Upper lobe of left lung (tissue), 6 donors: ENCODE measurements around the gene GPATCH8. TPM values are rescaled to one million over a fixed set of nuclear protein-coding genes. Genes with fewer than 3 reads are reported as not detected.

ENCODE experiments used
- ATAC-seq, 2 donors: fragments of 200-7000 bp; cut with Tn5 transposase; one replicate each; pipeline ENCODE4 v1.9.1; 2022; ENCODE audit warnings: mild to moderate bottlenecking in 2 of 2, moderate library complexity in 2 of 2; ENCODE audit not compliant: low FRiP score in 2 of 2
- DNase-seq, 2 donors: peaks; one replicate each; pipeline ENCODE4 v3.0.0-alpha.2; 2019 to 2020
- H3K27ac ChIP-seq, 4 donors: fragments of 200-600 bp; sonication (generic); one replicate each; pipeline ENCODE4 v1.5.1; 2016 to 2019
- H3K27me3 ChIP-seq, 4 donors: fragments of 200-600 bp; sonication (generic); one replicate each; pipeline ENCODE4 v1.5.1; 2017 to 2019
- H3K36me3 ChIP-seq, 4 donors: fragments of 200-600 bp; sonication (generic); one replicate each; pipeline ENCODE4 v1.5.1; 2016 to 2019
- H3K4me1 ChIP-seq, 4 donors: fragments of 200-600 bp; sonication (generic); one replicate each; pipeline ENCODE4 v1.5.1; 2018 to 2019
- H3K4me3 ChIP-seq, 4 donors: fragments of 200-600 bp; sonication (generic); one replicate each; pipeline ENCODE4 v1.5.1; 2017 to 2019; ENCODE audit warnings: mild to moderate bottlenecking in 2 of 4, moderate library complexity in 1 of 4
- H3K9me3 ChIP-seq, 4 donors: fragments of 200-600 bp; sonication (generic); one replicate each; pipeline ENCODE4 v1.5.1; 2018 to 2019
- EP300 ChIP-seq, 4 donors: sonication (generic); formaldehyde crosslinking; IDR thresholded peaks; one replicate each; pipeline ENCODE4 v1.5.1; 2017; ENCODE audit warnings: antibody characterized with exemption in 4 of 4, control low read depth in 2 of 4
- POLR2A ChIP-seq, 4 donors: fragments of 450-650 bp; IDR thresholded peaks; one replicate each; pipeline ENCODE4 v1.5.1; 2016 to 2017; ENCODE audit warnings: antibody characterized with exemption in 4 of 4, mild to moderate bottlenecking in 2 of 4
- POLR2AphosphoS5 ChIP-seq, 2 donors: sonication (generic); formaldehyde crosslinking; IDR thresholded peaks; one replicate each; pipeline ENCODE4 v1.5.1; 2017; ENCODE audit warnings: antibody characterized with exemption in 2 of 2
- WGBS, 2 donors: methylation state at CpG; one replicate each; pipeline ENCODE4 v1.1.5; 2017 to 2018; 5-methylcytosine and 5-hydroxymethylcytosine counted together
- total RNA-seq, 6 donors: library from RNA; depleted of rRNA in 4 of 6; stranded (reverse); fragments of >200 nt in 4 of 6; gene quantifications; one replicate each; pipeline versions ENCODE4 v1.1.0 to v1.2.1, GENCODE V29; 2016 to 2021
- TF ChIP-seq, protein P1 (sequence below), 6 experiments: fragments of 450-650 bp in 4 of 6; fragments of 200-600 bp in 2 of 6; sonication (generic) in 2 of 6; IDR thresholded peaks; one replicate each; pipeline ENCODE4 v1.5.1; 2016 to 2019; ENCODE audit warnings: antibody characterized with exemption in 6 of 6
- donor health status: DM: no; HTN: no; CAD: no; lungs with moderate emphysema.
- donor health status: DM: no; HTN: yes; CAD: no; lungs with severe emphysema.

Gene GPATCH8
- total RNA-seq, 6 donors from 2014 or later = 27.2 to 74.5 (median 44.1) TPM

DNA sequence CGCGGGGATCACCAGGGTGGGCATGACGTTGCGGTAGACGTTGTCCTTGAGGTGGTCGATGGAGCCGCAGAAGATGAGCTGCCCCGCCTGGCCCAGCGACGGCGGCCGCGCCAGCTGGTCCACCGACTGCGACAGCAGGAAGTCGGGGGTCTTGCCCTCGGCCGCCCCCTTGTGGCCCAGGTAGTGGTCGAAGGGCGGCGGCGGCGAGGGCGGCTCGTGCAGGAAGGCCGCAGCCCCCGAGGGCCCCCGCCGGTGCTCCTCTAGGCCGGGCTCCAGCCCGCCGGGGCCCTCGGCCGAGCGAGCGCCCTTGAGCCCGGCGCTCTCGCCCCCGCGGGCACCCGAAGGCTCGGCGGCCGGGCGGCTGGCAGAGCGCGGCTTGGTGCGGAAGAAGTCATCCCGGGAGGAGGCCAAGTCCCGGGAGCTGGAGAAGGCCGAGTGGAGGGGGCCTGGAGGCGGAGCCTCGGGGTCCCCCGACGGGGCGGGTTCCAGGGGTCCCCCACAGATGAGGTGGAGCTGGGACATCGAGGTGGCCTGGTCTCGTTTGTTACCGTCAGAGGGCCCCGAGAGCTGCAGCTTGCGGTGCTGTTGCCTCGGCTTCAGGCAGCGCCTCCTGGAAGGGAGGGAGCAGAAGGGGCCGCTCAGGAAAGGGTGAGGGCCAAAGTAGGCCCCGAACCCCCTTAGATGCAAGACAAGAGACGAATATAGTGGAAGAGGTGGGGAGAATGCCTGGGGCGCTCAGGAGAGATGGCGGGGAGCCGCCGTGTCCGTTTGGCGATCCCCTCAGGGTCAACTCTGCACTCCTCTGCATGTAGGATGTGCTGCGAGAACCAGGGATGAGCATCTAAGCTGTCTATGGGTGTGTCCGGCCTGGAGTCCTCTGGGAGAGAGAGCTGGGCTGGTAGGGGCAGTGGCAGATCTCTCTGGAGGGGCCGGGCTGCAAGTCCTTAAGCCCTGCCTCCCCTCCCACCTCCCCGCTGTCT is 148.3 kb downstream of the GPATCH8 start:
- peak in 1 of 2 donors; percentile 41 for ATAC-seq
- Histone ChIP-seq H3K4me3 (peak overlapping the region in 2 of 4 donors; percentile 34 to 42), H3K36me3 (peaks cover 18 to 38% (median 32%) of the 10 kb centered on the region in 4 donors), H3K4me1 (peaks cover 0 to 14% (median 0%) of the 10 kb centered on the region in 4 donors), H3K27me3 (no peaks in the 10 kb centered on the region), H3K9me3 (no peaks in the 10 kb centered on the region), H3K27ac (no peak overlapping the region)
- WGBS, 2 donors = 70 to 74% methylated on average over 27 to 61 of the region's 77 CpGs
- TF ChIP-seq POLR2A (IDR thresholded peaks at IDR 0.05) = no peak
- TF ChIP-seq POLR2AphosphoS5 (IDR thresholded peaks at IDR 0.05) = no peak
- TF ChIP-seq, protein P1, sequence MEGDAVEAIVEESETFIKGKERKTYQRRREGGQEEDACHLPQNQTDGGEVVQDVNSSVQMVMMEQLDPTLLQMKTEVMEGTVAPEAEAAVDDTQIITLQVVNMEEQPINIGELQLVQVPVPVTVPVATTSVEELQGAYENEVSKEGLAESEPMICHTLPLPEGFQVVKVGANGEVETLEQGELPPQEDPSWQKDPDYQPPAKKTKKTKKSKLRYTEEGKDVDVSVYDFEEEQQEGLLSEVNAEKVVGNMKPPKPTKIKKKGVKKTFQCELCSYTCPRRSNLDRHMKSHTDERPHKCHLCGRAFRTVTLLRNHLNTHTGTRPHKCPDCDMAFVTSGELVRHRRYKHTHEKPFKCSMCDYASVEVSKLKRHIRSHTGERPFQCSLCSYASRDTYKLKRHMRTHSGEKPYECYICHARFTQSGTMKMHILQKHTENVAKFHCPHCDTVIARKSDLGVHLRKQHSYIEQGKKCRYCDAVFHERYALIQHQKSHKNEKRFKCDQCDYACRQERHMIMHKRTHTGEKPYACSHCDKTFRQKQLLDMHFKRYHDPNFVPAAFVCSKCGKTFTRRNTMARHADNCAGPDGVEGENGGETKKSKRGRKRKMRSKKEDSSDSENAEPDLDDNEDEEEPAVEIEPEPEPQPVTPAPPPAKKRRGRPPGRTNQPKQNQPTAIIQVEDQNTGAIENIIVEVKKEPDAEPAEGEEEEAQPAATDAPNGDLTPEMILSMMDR (IDR thresholded peaks at IDR 0.05) = peak in 5 of 6 experiments; percentile 13 to 39 (median 19)
- no peak for TF ChIP-seq EP300 (IDR thresholded peaks at IDR 0.05)
- peak; percentile 39 to 90 for DNase-seq

DNA sequence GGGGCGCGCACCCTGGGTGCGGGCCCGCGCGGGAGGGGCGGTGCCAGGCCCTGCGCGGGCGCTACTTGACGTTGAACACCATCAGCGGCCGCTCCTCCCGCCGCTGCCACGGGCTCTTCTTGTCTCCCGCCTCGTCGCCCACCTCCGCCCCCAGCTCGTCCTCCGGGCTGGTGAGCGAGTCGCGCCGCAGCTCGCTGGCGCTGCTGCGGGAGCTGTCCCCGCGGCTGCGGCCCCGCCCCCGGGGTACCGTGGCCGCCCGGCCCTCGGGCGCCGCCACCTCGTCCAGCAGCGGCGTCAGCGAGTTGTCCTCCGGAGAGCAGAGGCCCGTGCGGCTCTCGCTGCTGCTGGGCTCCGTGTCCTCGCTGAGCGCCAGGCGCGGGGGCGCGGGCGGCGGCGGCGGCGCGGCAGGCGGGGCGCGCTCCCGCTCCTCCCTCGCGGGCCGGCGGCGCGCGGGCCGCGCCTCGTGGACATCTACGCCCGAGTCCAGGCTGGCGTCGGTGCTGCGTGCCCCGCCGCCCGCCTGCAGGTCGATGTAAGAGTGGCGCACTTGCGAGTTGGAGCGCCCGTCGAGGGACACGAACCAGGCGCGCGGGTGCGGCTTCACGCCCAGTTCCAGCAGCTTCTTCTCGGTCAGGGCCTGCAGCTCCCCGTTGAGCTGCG is 149.4 kb downstream of the GPATCH8 start:
- WGBS, 2 donors = 57% methylated on average over 98 of the region's 98 CpGs; no CpG with 5 or more reads in 1 of the 2 donors
- Histone ChIP-seq H3K4me3 (peak overlapping the region in 3 of 4 donors; percentile 34 to 42 (median 42)), H3K9me3 (no peaks in the 10 kb centered on the region), H3K27ac (no peak overlapping the region), H3K36me3 (peaks cover 18 to 49% (median 41%) of the 10 kb centered on the region in 4 donors), H3K4me1 (peaks cover 0 to 18% (median 2%) of the 10 kb centered on the region in 4 donors), H3K27me3 (no peaks in the 10 kb centered on the region)
- DNase-seq (peak in 1 of 2 donors; percentile 89), ATAC-seq (peak in 1 of 2 donors; percentile 51)
- TF ChIP-seq POLR2A (IDR thresholded peaks at IDR 0.05) (no peak), POLR2AphosphoS5 (IDR thresholded peaks at IDR 0.05) (no peak), EP300 (IDR thresholded peaks at IDR 0.05) (no peak)
- TF ChIP-seq, protein P1 (IDR thresholded peaks at IDR 0.05) = no peak

DNA sequence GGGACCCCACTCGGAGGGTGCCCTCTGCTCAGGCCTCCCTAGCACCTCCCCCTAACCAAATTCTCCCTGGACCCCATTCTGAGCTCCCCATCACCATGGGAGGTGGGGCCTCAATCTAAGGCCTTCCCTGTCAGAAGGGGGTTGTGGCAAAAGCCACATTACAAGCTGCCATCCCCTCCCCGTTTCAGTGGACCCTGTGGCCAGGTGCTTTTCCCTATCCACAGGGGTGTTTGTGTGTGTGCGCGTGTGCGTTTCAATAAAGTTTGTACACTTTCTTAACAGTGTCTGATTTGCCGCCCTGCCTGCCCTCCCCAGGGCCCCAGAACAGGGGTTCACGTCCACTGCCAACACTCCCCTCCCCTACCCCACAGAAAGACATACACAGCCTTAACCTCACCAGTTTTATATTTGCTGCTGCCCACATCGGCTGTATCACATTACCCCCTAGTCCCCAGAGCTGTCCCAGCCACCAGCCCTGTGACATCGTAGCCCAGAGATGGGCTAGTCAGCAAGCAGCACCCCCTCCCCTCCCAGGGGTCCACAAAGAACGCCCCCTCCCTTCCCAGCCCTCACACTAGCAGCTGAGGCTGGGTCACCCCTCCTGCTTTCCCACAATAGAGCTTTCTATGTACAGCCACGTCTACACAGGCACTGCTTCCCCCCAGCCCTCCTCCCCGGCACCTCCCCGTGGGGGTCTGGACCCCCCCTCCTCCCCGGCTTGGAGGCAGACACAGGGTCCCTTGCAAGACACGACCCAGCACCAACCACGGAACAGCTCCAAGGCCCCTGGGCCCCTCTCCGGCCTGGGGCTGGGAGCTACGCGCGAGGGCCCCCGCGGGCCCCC is 150.2 kb downstream of the GPATCH8 start:
- H3K36me3 ChIP-seq = peaks cover 18 to 53% (median 43%) of the 10 kb centered on the region in 4 donors
- no peak for TF ChIP-seq EP300 (IDR thresholded peaks at IDR 0.05)
- no peak for TF ChIP-seq POLR2AphosphoS5 (IDR thresholded peaks at IDR 0.05)
- TF ChIP-seq POLR2A (IDR thresholded peaks at IDR 0.05) = no peak
- TF ChIP-seq, protein P1 (IDR thresholded peaks at IDR 0.05) = no peak
- ATAC-seq = no peak
- no peak overlapping the region for H3K27ac ChIP-seq
- no peaks in the 10 kb centered on the region for H3K27me3 ChIP-seq
- WGBS, 2 donors = 71 to 74% methylated on average over 15 to 19 of the region's 22 CpGs
- DNase-seq = no peak
- H3K9me3 ChIP-seq = no peaks in the 10 kb centered on the region
- H3K4me1 ChIP-seq = peaks cover 0 to 25% (median 6%) of the 10 kb centered on the region in 4 donors
- peak overlapping the region in 3 of 4 donors; percentile 34 to 42 (median 42) for H3K4me3 ChIP-seq
